HepG2 (cell line): ENCODE measurements around the gene HSCB. TPM values are rescaled to one million over a fixed set of nuclear protein-coding genes. Genes with fewer than 3 reads are reported as not detected.

Experiments used
- BHLHE40 ChIP-seq: IDR thresholded peaks from 2 replicates; pipeline ENCODE4 v1.6.1; 2011; ENCODE audit warnings: low read length, improper control_type of control experiment
- CCAR2 ChIP-seq: fragments of 200-400 bp; formaldehyde crosslinking; optimal IDR thresholded peaks from 2 replicates; pipeline ENCODE3; 2018; ENCODE audit warnings: low read depth, mild to moderate bottlenecking, low read length, moderate library complexity
- DR1 ChIP-seq: sonication (generic); formaldehyde crosslinking; IDR thresholded peaks from 2 replicates; pipeline ENCODE4 v1.8.0; 2021; ENCODE audit warnings: mild to moderate bottlenecking, missing genetic modification reagents, inconsistent platforms
- HOXA7 ChIP-seq: sonication (generic); formaldehyde crosslinking; IDR thresholded peaks from 2 replicates; pipeline ENCODE4 v1.8.1; 2022; ENCODE audit warnings: mild to moderate bottlenecking, missing genetic modification reagents, moderate library complexity
- JUN ChIP-seq: sonication (generic); formaldehyde crosslinking; IDR thresholded peaks from 2 replicates; pipeline ENCODE4 v1.4.0; 2020; ENCODE audit warnings: mild to moderate bottlenecking, missing genetic modification reagents
- MAFG ChIP-seq: sonication (generic); formaldehyde crosslinking; IDR thresholded peaks from 2 replicates; pipeline ENCODE4 v1.5.1; 2020; ENCODE audit warnings: mild to moderate bottlenecking, missing genetic modification reagents
- MED13 ChIP-seq: sonication (generic); formaldehyde crosslinking; IDR thresholded peaks from 2 replicates; pipeline ENCODE4 v1.5.0; 2020; ENCODE audit warnings: missing genetic modification reagents
- MLX ChIP-seq: IDR thresholded peaks from 2 replicates; pipeline ENCODE4 v1.6.1; 2016
- MXD4 ChIP-seq: IDR thresholded peaks from 2 replicates; pipeline ENCODE4 v1.6.1; 2016; ENCODE audit warnings: mild to moderate bottlenecking, missing biosample characterization, missing genetic modification reagents
- MYC ChIP-seq: sonication (generic); formaldehyde crosslinking; IDR thresholded peaks from 2 replicates; pipeline ENCODE4 v1.9.0; 2021; ENCODE audit warnings: missing genetic modification reagents, borderline replicate concordance
- NFE2 ChIP-seq: sonication (generic); formaldehyde crosslinking; IDR thresholded peaks from 2 replicates; pipeline ENCODE4 v1.4.0; 2020; ENCODE audit warnings: missing genetic modification reagents
- NFKBIZ ChIP-seq: IDR thresholded peaks from 2 replicates; pipeline ENCODE4 v1.6.1; 2018; ENCODE audit warnings: missing genetic modification reagents, missing compliant biosample characterization
- NFYB ChIP-seq: sonication (generic); formaldehyde crosslinking; IDR thresholded peaks from 2 replicates; pipeline ENCODE4 v1.4.0; 2020; ENCODE audit warnings: missing genetic modification reagents
- PCBP1 ChIP-seq: fragments of 200-400 bp; formaldehyde crosslinking; IDR thresholded peaks from 2 replicates; pipeline ENCODE4 v1.6.1; 2017; ENCODE audit warnings: mild to moderate bottlenecking, low read depth, low read length, borderline replicate concordance
- RAD51 ChIP-seq: fragments of 450-650 bp; IDR thresholded peaks from 2 replicates; pipeline ENCODE4 v1.6.1; 2016; ENCODE audit warnings: borderline replicate concordance
- SIX1 ChIP-seq: sonication (generic); formaldehyde crosslinking; IDR thresholded peaks from 2 replicates; pipeline ENCODE4 v1.4.0; 2020; ENCODE audit warnings: missing genetic modification reagents, borderline replicate concordance
- SRF ChIP-seq: IDR thresholded peaks from 2 replicates; pipeline ENCODE4 v1.6.1; 2011; ENCODE audit warnings: mild to moderate bottlenecking, low read depth, low read length, moderate library complexity
- SRSF1 ChIP-seq: fragments of 200-400 bp; formaldehyde crosslinking; optimal IDR thresholded peaks from 2 replicates; pipeline ENCODE3; 2017; ENCODE audit warnings: mild to moderate bottlenecking, low read depth, low read length, moderate library complexity
- SSRP1 ChIP-seq: IDR thresholded peaks from 2 replicates; pipeline ENCODE4 v1.6.1; 2016; ENCODE audit warnings: control low read depth
- SUZ12 ChIP-seq: fragments of 150-350 bp; IDR thresholded peaks from 2 replicates; pipeline ENCODE4 v1.6.1; 2014; ENCODE audit warnings: low read depth, low read length
- SYNCRIP ChIP-seq: fragments of 200-400 bp; formaldehyde crosslinking; IDR thresholded peaks from 2 replicates; pipeline ENCODE4 v1.6.1; 2018; ENCODE audit warnings: mild to moderate bottlenecking, low read depth, low read length; ENCODE audit not compliant: insufficient read depth
- TBP ChIP-seq: sonication (generic); formaldehyde crosslinking; IDR thresholded peaks from 2 replicates; pipeline ENCODE4 v1.5.0; 2020; ENCODE audit warnings: missing genetic modification reagents
- U2AF1 ChIP-seq: fragments of 200-400 bp; formaldehyde crosslinking; optimal IDR thresholded peaks from 2 replicates; pipeline ENCODE3; 2017; ENCODE audit warnings: mild to moderate bottlenecking, low read depth, low read length
- WIZ ChIP-seq: sonication (generic); formaldehyde crosslinking; IDR thresholded peaks from 2 replicates; pipeline ENCODE4 v1.5.1; 2020; ENCODE audit warnings: mild to moderate bottlenecking, missing genetic modification reagents
- ZBTB43 ChIP-seq: sonication (generic); formaldehyde crosslinking; conservative IDR thresholded peaks from 2 replicates; pipeline ENCODE4 v1.4.0; 2020; ENCODE audit warnings: missing genetic modification reagents
- ZNF180 ChIP-seq: sonication (generic); formaldehyde crosslinking; IDR thresholded peaks from 2 replicates; pipeline ENCODE4 v1.4.0; 2020; ENCODE audit warnings: low read depth, missing genetic modification reagents, borderline replicate concordance
- ZNF414 ChIP-seq: sonication (generic); formaldehyde crosslinking; IDR thresholded peaks from 2 replicates; pipeline ENCODE4 v1.5.0; 2020; ENCODE audit warnings: missing genetic modification reagents
- ZNF781 ChIP-seq: sonication (generic); formaldehyde crosslinking; IDR thresholded peaks from 2 replicates; pipeline ENCODE4 v1.5.1; 2020; ENCODE audit warnings: borderline replicate concordance, mild to moderate bottlenecking, missing genetic modification reagents; ENCODE audit errors: not compliant biosample characterization
- ZNF800 ChIP-seq: sonication (generic); formaldehyde crosslinking; IDR thresholded peaks from 2 replicates; pipeline ENCODE4 v1.4.0; 2020; ENCODE audit warnings: missing genetic modification reagents
- polyA plus RNA-seq, 8 experiments: library from polyadenylated mRNA; depleted of rRNA in 3 of 8; stranded (reverse) in 7 of 8; unstranded in 1 of 8; fragments of >200 nt; fragmentation: Illumina TruSeq in 4 of 8; extraction: Trizol in 4 of 8; gene quantifications; 2 replicates each; pipeline versions ENCODE4 v1.2.1 to v1.2.3, GENCODE V29; 2011 to 2016; ENCODE audit warnings: low read depth in 4 of 8, missing spikeins in 1 of 8, mixed read lengths in 1 of 8; ENCODE audit not compliant: insufficient read depth in 1 of 8
- total RNA-seq, 5 experiments: library from RNA; depleted of rRNA; stranded (reverse); fragments of >200 nt; fragmentation: Illumina TruSeq; extraction: Trizol; gene quantifications; 2 replicates each; pipeline ENCODE4 v1.2.3, GENCODE V29; 2016; ENCODE audit warnings: low read depth in 1 of 5

HSCB gene
- total and polyA plus RNA-seq, 2 of the 13 experiments (the other 11 are each of a cell fraction or from before 2014, with no cell fraction given) = 15.4 to 20.9 TPM

GRCh38 chr22:28799606-28800307 is 57.9 kb downstream of the HSCB start (continued):
- TF ChIP-seq MED13 (CRISPR knock-in tag) = peak; percentile 67; the same call in 1 of the 2 replicates
- TF ChIP-seq NFKBIZ (CRISPR knock-in tag) = no peak
- TF ChIP-seq SRSF1 = no peak
- TF ChIP-seq MYC (CRISPR knock-in tag) = no peak
- no peak for TF ChIP-seq ZNF180
- no peak for TF ChIP-seq MLX (CRISPR knock-in tag)
- TF ChIP-seq WIZ (CRISPR knock-in tag) = no peak
- no peak for TF ChIP-seq RAD51
- no peak for TF ChIP-seq DR1 (CRISPR knock-in tag)
- TF ChIP-seq NFE2 (CRISPR knock-in tag) = no peak
- TF ChIP-seq SUZ12 = no peak
- TF ChIP-seq JUN (CRISPR knock-in tag) = no peak
- TF ChIP-seq SRF = no peak
- TF ChIP-seq BHLHE40 = no peak
- TF ChIP-seq ZNF414 (CRISPR knock-in tag) = no peak
- no peak for TF ChIP-seq PCBP1
- TF ChIP-seq MAFG (CRISPR knock-in tag) = no peak
- TF ChIP-seq ZNF800 (CRISPR knock-in tag) = no peak
- TF ChIP-seq SYNCRIP = no peak
- TF ChIP-seq MXD4 = no peak
- peak; percentile 89; the same call in 1 of the 2 replicates for TF ChIP-seq SSRP1 (CRISPR knock-in tag)
- TF ChIP-seq CCAR2 = no peak
- TF ChIP-seq TBP (CRISPR knock-in tag) = no peak
- no peak for TF ChIP-seq U2AF1
- no peak for TF ChIP-seq ZBTB43 (CRISPR knock-in tag)
- TF ChIP-seq NFYB (CRISPR knock-in tag) = no peak
- TF ChIP-seq HOXA7 (CRISPR knock-in tag) = no peak
- no peak for TF ChIP-seq SIX1 (CRISPR knock-in tag)
- TF ChIP-seq ZNF781 = no peak
